ENCODE results near the gene MAP3K9. TPM values are rescaled to one million over a fixed set of nuclear protein-coding genes. Genes with fewer than 3 reads are reported as not detected.

Gene MAP3K9
- polyA plus RNA-seq, 1 experiment, result 0.24 TPM

DNA sequence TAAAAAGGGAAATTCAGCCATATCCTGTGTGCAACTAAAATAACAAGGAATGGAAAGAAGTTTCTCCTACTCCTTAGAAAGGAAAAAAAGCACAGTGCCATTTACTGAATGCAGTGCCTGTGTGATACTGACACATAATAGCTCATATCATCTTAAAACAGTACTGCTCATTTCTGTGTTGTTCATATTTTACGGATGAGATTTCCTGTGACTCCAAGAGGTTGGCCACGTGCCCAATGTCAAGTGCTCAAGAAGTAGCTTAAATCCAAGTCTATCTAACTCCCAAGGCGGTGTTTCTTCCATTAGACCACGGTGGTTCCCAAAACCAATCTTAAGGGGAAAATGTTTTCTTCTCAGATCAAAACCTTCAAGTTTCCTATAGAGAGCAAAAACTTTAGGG lies 20.0 kb downstream of the MAP3K9 start:
- H3K4me3 ChIP-seq (ENCODE audit: low read depth, low read length), result no peak overlapping the region
- POLR2A ChIA-PET, result no interaction called here
- no peak overlapping the region for H3K27ac ChIP-seq (ENCODE audit: low read depth, low read length)
- DNase-seq (ENCODE audit: low read depth, low spot score), result no peak
- H3K9me3 ChIP-seq (ENCODE audit: control insufficient read depth, insufficient read depth, low read length), result no peaks in the 10 kb centered on the region
- TF ChIP-seq CTCF (IDR thresholded peaks at IDR 0.05; ENCODE audit: low read depth, low read length), result no peak
- H3K27me3 ChIP-seq (ENCODE audit: control insufficient read depth, insufficient read depth, low read length), result peaks cover 6% of the 10 kb centered on the region
- CTCF ChIA-PET, result no interaction called here

- no peak for DNase-seq (ENCODE audit: low read depth, low spot score)
- Histone ChIP-seq H3K27ac (ENCODE audit: low read depth, low read length) (no peak overlapping the region), H3K9me3 (ENCODE audit: control insufficient read depth, insufficient read depth, low read length) (no peaks in the 10 kb centered on the region), H3K27me3 (ENCODE audit: control insufficient read depth, insufficient read depth, low read length) (peaks cover 6% of the 10 kb centered on the region), H3K4me3 (ENCODE audit: low read depth, low read length) (no peak overlapping the region)
- CTCF ChIA-PET, result no interaction called here
- no peak for TF ChIP-seq CTCF (IDR thresholded peaks at IDR 0.05; ENCODE audit: low read depth, low read length)
- POLR2A ChIA-PET, result no interaction called here
These were observed 20.4 kb downstream of the MAP3K9 start for GRCh38 chr14:70788898-70789297.

GRCh38 chr14:70785556-70785955 lies 23.8 kb downstream of the MAP3K9 start:
- H3K4me3 ChIP-seq (ENCODE audit: low read depth, low read length), result no peak overlapping the region
- no peak for TF ChIP-seq CTCF (IDR thresholded peaks at IDR 0.05; ENCODE audit: low read depth, low read length)
- POLR2A ChIA-PET, result no interaction called here
- no peak overlapping the region for H3K27ac ChIP-seq (ENCODE audit: low read depth, low read length)
- CTCF ChIA-PET, result no interaction called here
- no peak for DNase-seq (ENCODE audit: low read depth, low spot score)
- H3K27me3 ChIP-seq (ENCODE audit: control insufficient read depth, insufficient read depth, low read length), result no peaks in the 10 kb centered on the region
- H3K9me3 ChIP-seq (ENCODE audit: control insufficient read depth, insufficient read depth, low read length), result no peaks in the 10 kb centered on the region

DNA sequence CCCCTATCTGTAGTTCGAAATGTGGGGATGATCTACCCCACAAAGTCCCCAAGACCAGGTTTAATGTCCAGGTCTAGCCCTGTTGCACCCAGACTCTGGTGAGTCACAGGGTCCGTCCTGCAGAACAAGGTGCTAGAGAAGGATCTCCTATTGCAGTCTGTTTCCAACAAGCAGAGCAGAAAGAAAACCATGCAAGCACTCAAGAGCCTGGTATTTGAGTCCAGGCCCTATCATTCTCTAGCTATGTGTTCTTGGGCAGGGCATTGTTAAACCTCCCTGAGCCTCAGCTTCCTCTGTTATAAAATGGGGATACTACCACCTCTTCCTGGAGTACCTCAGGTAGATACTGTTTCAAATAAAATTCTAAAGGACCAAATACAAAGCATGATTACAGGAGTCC lies 24.4 kb downstream of the MAP3K9 start:
- POLR2A ChIA-PET, result no interaction called here
- CTCF ChIA-PET, result no interaction called here
- no peak for TF ChIP-seq CTCF (IDR thresholded peaks at IDR 0.05; ENCODE audit: low read depth, low read length)
- Histone ChIP-seq H3K4me3 (ENCODE audit: low read depth, low read length) (no peak overlapping the region), H3K27me3 (ENCODE audit: control insufficient read depth, insufficient read depth, low read length) (no peaks in the 10 kb centered on the region), H3K9me3 (ENCODE audit: control insufficient read depth, insufficient read depth, low read length) (no peaks in the 10 kb centered on the region), H3K27ac (ENCODE audit: low read depth, low read length) (no peak overlapping the region)
- DNase-seq (ENCODE audit: low read depth, low spot score), result no peak

- Histone ChIP-seq H3K4me3 (ENCODE audit: low read depth, low read length) (no peak overlapping the region), H3K27ac (ENCODE audit: low read depth, low read length) (no peak overlapping the region), H3K27me3 (ENCODE audit: control insufficient read depth, insufficient read depth, low read length) (no peaks in the 10 kb centered on the region), H3K9me3 (ENCODE audit: control insufficient read depth, insufficient read depth, low read length) (no peaks in the 10 kb centered on the region)
- no peak for DNase-seq (ENCODE audit: low read depth, low spot score)
- ChIA-PET POLR2A (no interaction called here), CTCF (interaction anchor here (1.8 kb wide), 1 partner anchor 36 kb away, joined by 4 read pairs; no protein-coding TSS in a partner anchor)
- TF ChIP-seq CTCF (IDR thresholded peaks at IDR 0.05; ENCODE audit: low read depth, low read length), result no peak
These were observed 27.0 kb downstream of the MAP3K9 start for GRCh38 chr14:70782361-70782760.

All from AG04450 (cell line).